Endothelial cell of umbilical vein (primary cell): Measurements from ENCODE around the gene B9D1. TPM values are rescaled to one million over a fixed set of nuclear protein-coding genes. Genes with fewer than 3 reads are reported as not detected.

Experiments used
- BruUV-seq: library from RNA; stranded (reverse); fragments of 400-500 nt; replicated peaks from 2 replicates; lab custom pipeline; 2021; lab: Mats Ljungman, UMichigan
- CTCF ChIA-PET: fragments of 300-600, 350-600 bp; sonication (Branson Sonifier 250); formaldehyde crosslinking; loops from one replicate; lab custom pipeline; 2021; ENCODE audit warnings: antibody characterized with exemption, inconsistent platforms; lab: Charles Lee
- POLR2A ChIA-PET: fragments of 300-600, 350-600 bp; sonication (Branson Sonifier 250); formaldehyde crosslinking; loops from one replicate; lab custom pipeline; 2021; ENCODE audit warnings: antibody characterized with exemption, inconsistent platforms; lab: Charles Lee
- DNase-seq: peaks from one replicate; pipeline ENCODE4 v3.0.0-alpha.2; 2011; ENCODE audit warnings: low read depth, low spot score
- FAIRE-seq: peaks from 2 replicates; lab custom pipeline; 2011; peaks lifted over from hg19 to GRCh38; lab: Jason Lieb, UNC
- H2AFZ ChIP-seq: 2 replicates; pipeline ENCODE4 v1.6.0; 2012; ENCODE audit warnings: low read depth, low read length, control low read depth, inconsistent platforms
- H3K27ac ChIP-seq: 2 replicates; pipeline ENCODE4 v1.5.1; 2011; ENCODE audit warnings: low read depth, mild to moderate bottlenecking, control low read depth, low read length, moderate library complexity; ENCODE audit not compliant: insufficient read depth
- H3K27me3 ChIP-seq, 2 experiments: 2 replicates each; pipeline versions ENCODE4 v1.6.0 to v1.6.1; 2011; ENCODE audit warnings: low read length in 2 of 2, mixed read lengths in 1 of 2; ENCODE audit not compliant: control insufficient read depth in 2 of 2, insufficient read depth in 2 of 2
- H3K36me3 ChIP-seq, 2 experiments: 2 replicates in 1 of 2; 3 replicates in 1 of 2; pipeline ENCODE4 v1.5.1; 2011; ENCODE audit warnings: low read length in 2 of 2, mild to moderate bottlenecking in 1 of 2, moderate library complexity in 1 of 2; ENCODE audit not compliant: control insufficient read depth in 2 of 2, insufficient read depth in 2 of 2; ENCODE audit errors: extremely low read depth in 1 of 2
- H3K4me1 ChIP-seq: 3 replicates; pipeline ENCODE4 v1.5.1; 2011; ENCODE audit warnings: mild to moderate bottlenecking, low read length; ENCODE audit not compliant: control insufficient read depth, insufficient read depth; ENCODE audit errors: extremely low read depth
- H3K4me2 ChIP-seq: 2 replicates; pipeline ENCODE4 v1.6.1; 2011; ENCODE audit warnings: low read length, control low read depth, mixed read lengths; ENCODE audit not compliant: insufficient read depth
- H3K4me3 ChIP-seq, 3 experiments: fragments of 200-600 bp in 1 of 3; sonication (generic), shearing (Covaris generic) in 1 of 3; replicated peaks in 1 of 3; 2 replicates each; pipeline ENCODE4 v1.5.1; 2011 to 2016; ENCODE audit warnings: control low read depth in 3 of 3, low read length in 3 of 3, mild to moderate bottlenecking in 2 of 3, inconsistent platforms in 1 of 3, low read depth in 1 of 3, moderate library complexity in 1 of 3; ENCODE audit not compliant: insufficient read depth in 1 of 3
- H3K79me2 ChIP-seq: 2 replicates; pipeline ENCODE4 v1.6.0; 2012; ENCODE audit warnings: low read length, inconsistent platforms; ENCODE audit not compliant: control insufficient read depth, insufficient read depth
- H3K9ac ChIP-seq: replicated peaks from 2 replicates; pipeline ENCODE3; 2011; ENCODE audit warnings: low read length, control low read depth; ENCODE audit not compliant: insufficient read depth; ENCODE audit errors: extremely low read depth
- H3K9me1 ChIP-seq: replicated peaks from 3 replicates; pipeline ENCODE4 v1.6.0; 2011; ENCODE audit warnings: mild to moderate bottlenecking, low read length; ENCODE audit not compliant: control insufficient read depth, insufficient read depth; ENCODE audit errors: extremely low read depth
- H3K9me3 ChIP-seq: replicated peaks from 2 replicates; pipeline ENCODE4 v1.5.1; 2012; ENCODE audit warnings: low read length, inconsistent platforms; ENCODE audit not compliant: control insufficient read depth, insufficient read depth
- H4K20me1 ChIP-seq: replicated peaks from 2 replicates; pipeline ENCODE3; 2011; ENCODE audit warnings: mild to moderate bottlenecking, low read length; ENCODE audit not compliant: control insufficient read depth, insufficient read depth; ENCODE audit errors: extremely low read depth
- EZH2 ChIP-seq: IDR thresholded peaks from 2 replicates; pipeline ENCODE4 v1.6.1; 2012; ENCODE audit warnings: borderline replicate concordance, low read depth, mild to moderate bottlenecking, moderate library complexity, low read length, inconsistent platforms; ENCODE audit not compliant: severe bottlenecking
- FOS ChIP-seq: IDR thresholded peaks from 2 replicates; pipeline ENCODE4 v1.6.1; 2011; ENCODE audit warnings: mild to moderate bottlenecking, low read length, moderate library complexity, borderline replicate concordance; ENCODE audit not compliant: insufficient read depth
- GATA2 ChIP-seq: IDR thresholded peaks from 2 replicates; pipeline ENCODE4 v1.7.0; 2011; ENCODE audit warnings: low read depth, mild to moderate bottlenecking, moderate library complexity, mixed read lengths, low read length; ENCODE audit not compliant: insufficient read length, insufficient read depth
- JUN ChIP-seq: IDR thresholded peaks from 2 replicates; pipeline ENCODE4 v1.6.1; 2011; ENCODE audit warnings: borderline replicate concordance, low read depth; ENCODE audit not compliant: insufficient read length, insufficient read depth
- MYC ChIP-seq: IDR thresholded peaks from one replicate; pipeline ENCODE4 v1.6.1; 2011; ENCODE audit warnings: mild to moderate bottlenecking, low read depth, low read length
- POLR2A ChIP-seq: IDR thresholded peaks from 2 replicates; pipeline ENCODE4 v1.6.1; 2012; ENCODE audit warnings: low read depth, mild to moderate bottlenecking, control low read depth, low read length
- POLR2AphosphoS5 ChIP-seq: IDR thresholded peaks from 2 replicates; pipeline ENCODE4 v1.6.1; 2012; ENCODE audit warnings: low read depth, mild to moderate bottlenecking, control low read depth, low read length, moderate library complexity; ENCODE audit not compliant: insufficient read depth
- dilution Hi-C: fragments of 300-500 bp; cut with MboI; formaldehyde crosslinking; loops from one replicate; pipeline ENCODE4 v1.15.0; 2019; ENCODE audit warnings: low sequenced_read_pairs; ENCODE audit not compliant: extremely low pct_ligation_motif_present
- intact Hi-C: fragments of 100-400 bp; cut with micrococcal nuclease; formaldehyde crosslinking; loops from one replicate; pipeline ENCODE4 v1.10.0; 2022
- polyA plus RNA-seq, 4 experiments: library from polyadenylated mRNA; depleted of rRNA in 3 of 4; stranded (reverse) in 3 of 4; unstranded in 1 of 4; fragments of >200 nt; gene quantifications; 2 replicates each; pipeline versions ENCODE4 v1.2.1 to v1.2.3, GENCODE V29; 2011 to 2012; ENCODE audit warnings: missing spikeins in 1 of 4
- total RNA-seq: library from RNA; stranded (reverse); gene quantifications from 2 replicates; pipeline ENCODE4 v1.2.3, GENCODE V29; 2021
- TF ChIP-seq, protein P1 (sequence below): IDR thresholded peaks from 2 replicates; pipeline ENCODE4 v1.6.1; 2011; ENCODE audit not compliant: insufficient read depth, insufficient read length
- TF ChIP-seq, protein P2 (sequence below), 2 donors: IDR thresholded peaks; 1 replicate in 1 of 2; 2 replicates in 1 of 2; pipeline ENCODE4 v1.5.1; 2011; ENCODE audit warnings: low read length in 2 of 2, mild to moderate bottlenecking in 2 of 2, moderate library complexity in 2 of 2, control low read depth in 1 of 2, inconsistent platforms in 1 of 2, low read depth in 1 of 2; ENCODE audit not compliant: insufficient read depth in 1 of 2; ENCODE audit errors: extremely low read depth in 1 of 2

B9D1 gene
- total and polyA plus RNA-seq, 2 donors (not counting 3 experiments of a cell fraction or from before 2014, with no cell fraction given) = 20.5 to 55.8 TPM

DNA sequence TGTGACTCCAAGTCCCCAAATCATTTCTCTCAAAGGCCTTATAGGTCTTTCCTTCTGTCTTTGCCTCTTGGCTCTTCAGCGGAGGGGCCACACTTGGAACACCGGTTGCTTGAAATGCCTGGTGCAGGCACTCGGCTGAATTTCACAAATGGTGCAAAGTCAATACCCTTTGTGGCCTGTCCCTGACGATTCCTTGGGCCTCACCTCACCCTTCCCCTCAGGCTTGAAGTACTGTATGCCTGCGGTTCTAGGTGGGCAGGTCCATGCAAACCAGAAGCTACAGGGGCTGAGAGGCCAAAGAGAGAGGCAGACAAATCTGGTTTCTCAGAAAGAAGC is 4.1 kb upstream of the B9D1 start:
- H3K27me3 ChIP-seq = no peaks in the 10 kb centered on the region
- no peaks in the 10 kb centered on the region for H3K79me2 ChIP-seq
- H3K27ac ChIP-seq = no peak overlapping the region
- H3K36me3 ChIP-seq = no peaks in the 10 kb centered on the region
- no TSS peak for BruUV-seq
- no peak for FAIRE-seq
- ChIA-PET POLR2A (no interaction called here), CTCF (interaction anchor here (2.5 to 3.8 kb wide), 2 partner anchors 81 to 396 kb away, joined by 11 to 34 read pairs; no protein-coding TSS in a partner anchor)
- DNase-seq = no peak
- no peak overlapping the region for H3K9ac ChIP-seq
- no peaks in the 10 kb centered on the region for H4K20me1 ChIP-seq
- H3K4me2 ChIP-seq = no peak overlapping the region
- dilution Hi-C loops (no loop called here), intact Hi-C loops (no loop called here)
- H3K9me3 ChIP-seq = no peaks in the 10 kb centered on the region
- no peak for TF ChIP-seq MYC
- TF ChIP-seq GATA2 = no peak
- TF ChIP-seq EZH2 = no peak
- no peak for TF ChIP-seq POLR2AphosphoS5
- no peak for TF ChIP-seq JUN
- TF ChIP-seq, protein P1, sequence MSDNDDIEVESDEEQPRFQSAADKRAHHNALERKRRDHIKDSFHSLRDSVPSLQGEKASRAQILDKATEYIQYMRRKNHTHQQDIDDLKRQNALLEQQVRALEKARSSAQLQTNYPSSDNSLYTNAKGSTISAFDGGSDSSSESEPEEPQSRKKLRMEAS = no peak
- H3K4me1 ChIP-seq = peaks cover 6% of the 10 kb centered on the region
- no peaks in the 10 kb centered on the region for H3K9me1 ChIP-seq
- H3K4me3 ChIP-seq = no peak overlapping the region
- H2AFZ ChIP-seq = no peak overlapping the region

DNA sequence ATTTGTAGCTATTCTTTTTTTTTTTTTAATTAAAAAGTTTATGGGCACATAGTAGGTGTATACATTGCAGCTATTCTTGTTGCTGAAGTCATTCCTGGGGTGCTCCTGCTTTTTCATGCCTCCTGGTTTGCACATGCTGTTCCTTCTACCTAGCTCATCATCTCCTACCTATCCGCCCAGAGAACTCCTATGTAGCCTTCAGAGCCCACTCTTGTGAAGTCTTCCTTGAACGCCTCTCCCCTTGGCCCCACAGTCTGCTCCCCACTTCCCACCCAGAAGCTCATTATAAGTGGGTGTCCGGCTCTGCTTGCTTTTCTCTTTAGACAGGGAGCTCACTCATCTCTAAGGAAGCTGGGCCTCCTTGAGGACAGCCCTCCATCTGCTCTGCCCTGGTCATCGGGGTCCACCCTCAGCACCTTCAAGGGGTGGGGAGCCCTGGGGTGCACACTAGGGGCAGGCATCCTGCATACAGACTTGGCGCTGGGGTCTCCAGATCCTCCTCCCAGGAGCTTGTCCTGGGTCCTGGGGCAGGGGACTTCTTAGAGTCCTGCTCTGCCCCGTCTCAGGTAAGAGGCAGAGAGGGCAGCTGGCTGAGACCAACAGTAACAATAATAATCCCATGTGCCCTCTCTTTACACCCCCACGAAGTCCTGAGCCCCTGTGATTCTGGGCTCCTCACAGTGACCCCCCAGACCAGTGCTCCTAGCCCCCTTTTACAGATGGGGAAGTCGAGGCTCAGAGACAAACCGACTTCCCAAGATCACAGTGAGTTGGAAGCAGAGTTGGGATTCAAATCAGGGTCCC is 3.5 kb upstream of the B9D1 start:
- Histone ChIP-seq H3K4me1 (peaks cover 8% of the 10 kb centered on the region), H3K9ac (no peak overlapping the region), H3K27me3 (no peaks in the 10 kb centered on the region), H3K9me3 (no peaks in the 10 kb centered on the region), H4K20me1 (no peaks in the 10 kb centered on the region), H3K9me1 (no peaks in the 10 kb centered on the region), H3K79me2 (no peaks in the 10 kb centered on the region), H3K4me2 (no peak overlapping the region), H2AFZ (no peak overlapping the region), H3K4me3 (no peak overlapping the region), H3K27ac (no peak overlapping the region), H3K36me3 (no peaks in the 10 kb centered on the region)
- BruUV-seq = no TSS peak
- POLR2A ChIA-PET = no interaction called here
- intact Hi-C loops = no loop called here
- CTCF ChIA-PET = interaction anchor here (1.0 to 3.8 kb wide), 4 partner anchors 8 to 397 kb away, joined by 3 to 34 read pairs (median 7); no protein-coding TSS in a partner anchor
- TF ChIP-seq JUN = no peak
- TF ChIP-seq, protein P2, sequence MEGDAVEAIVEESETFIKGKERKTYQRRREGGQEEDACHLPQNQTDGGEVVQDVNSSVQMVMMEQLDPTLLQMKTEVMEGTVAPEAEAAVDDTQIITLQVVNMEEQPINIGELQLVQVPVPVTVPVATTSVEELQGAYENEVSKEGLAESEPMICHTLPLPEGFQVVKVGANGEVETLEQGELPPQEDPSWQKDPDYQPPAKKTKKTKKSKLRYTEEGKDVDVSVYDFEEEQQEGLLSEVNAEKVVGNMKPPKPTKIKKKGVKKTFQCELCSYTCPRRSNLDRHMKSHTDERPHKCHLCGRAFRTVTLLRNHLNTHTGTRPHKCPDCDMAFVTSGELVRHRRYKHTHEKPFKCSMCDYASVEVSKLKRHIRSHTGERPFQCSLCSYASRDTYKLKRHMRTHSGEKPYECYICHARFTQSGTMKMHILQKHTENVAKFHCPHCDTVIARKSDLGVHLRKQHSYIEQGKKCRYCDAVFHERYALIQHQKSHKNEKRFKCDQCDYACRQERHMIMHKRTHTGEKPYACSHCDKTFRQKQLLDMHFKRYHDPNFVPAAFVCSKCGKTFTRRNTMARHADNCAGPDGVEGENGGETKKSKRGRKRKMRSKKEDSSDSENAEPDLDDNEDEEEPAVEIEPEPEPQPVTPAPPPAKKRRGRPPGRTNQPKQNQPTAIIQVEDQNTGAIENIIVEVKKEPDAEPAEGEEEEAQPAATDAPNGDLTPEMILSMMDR (IDR thresholded peaks at IDR 0.05; ENCODE audit: extremely low read depth in 1 of 2, insufficient read depth in 1 of 2, low read depth in 1 of 2, low read length in 2 of 2) = no peak
- TF ChIP-seq POLR2A = no peak
- TF ChIP-seq POLR2AphosphoS5 = no peak
- TF ChIP-seq GATA2 = no peak
- no peak for TF ChIP-seq FOS
- no peak for TF ChIP-seq MYC
- TF ChIP-seq, protein P1 = no peak
- TF ChIP-seq EZH2 = no peak
- dilution Hi-C loops = no loop called here
- DNase-seq (no peak), FAIRE-seq (no peak)
